Glutamatergic neuron (in vitro differentiated cells): ENCODE data around the gene AFAP1. TPM values are rescaled to one million over a fixed set of nuclear protein-coding genes. Genes with fewer than 3 reads are reported as not detected.

Source experiments
- DNase-seq: peaks from one replicate; pipeline ENCODE4 v3.0.0; 2022
- H3K27ac Mint-ChIP-seq: one replicate; pipeline ENCODE4 v1.8.0; 2020; ENCODE audit warnings: mild to moderate bottlenecking, mixed read lengths, inconsistent platforms; ENCODE audit not compliant: unreplicated experiment
- H3K27me3 Mint-ChIP-seq: one replicate; pipeline ENCODE4 v1.8.0; 2020; ENCODE audit warnings: mild to moderate bottlenecking, moderate library complexity, mixed read lengths, inconsistent platforms; ENCODE audit not compliant: unreplicated experiment
- H3K36me3 Mint-ChIP-seq: one replicate; pipeline ENCODE4 v1.8.0; 2020; ENCODE audit warnings: mild to moderate bottlenecking, mixed read lengths, inconsistent platforms; ENCODE audit not compliant: unreplicated experiment
- H3K4me1 Mint-ChIP-seq: one replicate; pipeline ENCODE4 v1.8.0; 2020; ENCODE audit warnings: mild to moderate bottlenecking, low read depth, mixed read lengths, inconsistent platforms; ENCODE audit not compliant: unreplicated experiment
- H3K4me3 Mint-ChIP-seq: one replicate; pipeline ENCODE4 v1.8.0; 2020; ENCODE audit warnings: mild to moderate bottlenecking, mixed read lengths, inconsistent platforms; ENCODE audit not compliant: unreplicated experiment
- H3K9me3 Mint-ChIP-seq: one replicate; pipeline ENCODE4 v1.8.0; 2020; ENCODE audit warnings: mild to moderate bottlenecking, moderate library complexity, mixed read lengths, inconsistent platforms; ENCODE audit not compliant: unreplicated experiment
- CTCF ChIP-seq: fragments of 200-600 bp; sonication (generic); IDR thresholded peaks from one replicate; pipeline ENCODE4 v1.5.0; 2021; ENCODE audit not compliant: partially characterized antibody, unreplicated experiment
- total RNA-seq: library from RNA; stranded (reverse); fragmentation: NEBNext Ultra II Directional; extraction: Animal tissue kit (Norgen Biotek cat#: 25700); gene quantifications from one replicate; pipeline ENCODE4 v1.2.1, GENCODE V29; 2021; ENCODE audit not compliant: unreplicated experiment

Gene AFAP1
- total RNA-seq, 1 donor from 2014 or later, result 528 TPM

GRCh38 chr4:7899184-7899869 is 40.3 kb downstream of the AFAP1 start:
- peak overlapping the region; percentile 92 for H3K4me3 Mint-ChIP-seq
- TF ChIP-seq CTCF, result no peak
- H3K27ac Mint-ChIP-seq, result peak overlapping the region; percentile 100
- peaks cover 60% of the 10 kb centered on the region for H3K9me3 Mint-ChIP-seq
- H3K27me3 Mint-ChIP-seq, result peaks cover 65% of the 10 kb centered on the region
- peaks cover 15% of the 10 kb centered on the region for H3K36me3 Mint-ChIP-seq
- no peak for DNase-seq
- peaks cover 82% of the 10 kb centered on the region for H3K4me1 Mint-ChIP-seq

GRCh38 chr4:7898385-7898784 is 41.3 kb downstream of the AFAP1 start:
- no peak for DNase-seq
- Mint-ChIP-seq H3K36me3 (peaks cover 15% of the 10 kb centered on the region), H3K27me3 (peaks cover 70% of the 10 kb centered on the region), H3K4me1 (peaks cover 83% of the 10 kb centered on the region), H3K9me3 (peaks cover 63% of the 10 kb centered on the region), H3K4me3 (peak overlapping the region; percentile 88), H3K27ac (peak overlapping the region; percentile 96)
- TF ChIP-seq CTCF, result no peak

- Mint-ChIP-seq H3K4me1 (peaks cover 82% of the 10 kb centered on the region), H3K27me3 (peaks cover 69% of the 10 kb centered on the region), H3K36me3 (peaks cover 15% of the 10 kb centered on the region), H3K9me3 (peaks cover 65% of the 10 kb centered on the region), H3K27ac (peak overlapping the region; percentile 96), H3K4me3 (peak overlapping the region; percentile 81)
- no peak for DNase-seq
- TF ChIP-seq CTCF, result no peak
These were observed 41.9 kb downstream of the AFAP1 start for GRCh38 chr4:7897811-7898210.

GRCh38 chr4:7894677-7895181 is 44.9 kb downstream of the AFAP1 start:
- peaks cover 66% of the 10 kb centered on the region for H3K27me3 Mint-ChIP-seq

More at GRCh38 chr4:7894677-7895181, 44.9 kb downstream of the AFAP1 start:
- Mint-ChIP-seq H3K4me1 (peaks cover 80% of the 10 kb centered on the region), H3K9me3 (peaks cover 63% of the 10 kb centered on the region), H3K36me3 (peaks cover 16% of the 10 kb centered on the region), H3K4me3 (peak overlapping the region; percentile 71), H3K27ac (peak overlapping the region; percentile 99)
- no peak for TF ChIP-seq CTCF
- DNase-seq, result peak; percentile 93
